ENCODE measurements around the gene SGCD.

Gene SGCD

DNA sequence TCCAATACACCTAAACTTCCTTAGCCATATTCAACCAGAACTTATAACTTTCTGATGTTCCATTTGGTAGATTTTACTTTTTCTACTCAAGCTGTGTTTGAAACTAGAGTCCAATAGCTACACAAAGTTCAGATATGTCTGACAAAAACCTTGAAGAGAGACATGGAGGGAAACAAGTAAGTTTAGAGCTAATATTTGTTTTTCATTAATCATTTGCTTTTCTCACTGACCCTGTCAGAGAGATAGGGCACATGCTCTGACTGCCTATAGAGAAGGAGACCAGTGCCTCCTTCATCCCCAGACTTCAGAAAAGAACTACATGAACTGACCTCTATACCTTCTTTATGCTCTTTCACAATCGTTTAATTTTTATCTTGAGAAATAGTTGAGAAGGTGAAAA, 366.1 kb downstream of the SGCD start:
- no peak overlapping the region for H3K4me3 ChIP-seq (ENCODE audit: low read depth, low read length)
- no peaks in the 10 kb centered on the region for H3K9me3 ChIP-seq
- no peak for DNase-seq
- H3K4me1 ChIP-seq: no peaks in the 10 kb centered on the region
- no peaks in the 10 kb centered on the region for H3K36me3 ChIP-seq
- H3K27me3 ChIP-seq: no peaks in the 10 kb centered on the region
- TF ChIP-seq, protein P1, sequence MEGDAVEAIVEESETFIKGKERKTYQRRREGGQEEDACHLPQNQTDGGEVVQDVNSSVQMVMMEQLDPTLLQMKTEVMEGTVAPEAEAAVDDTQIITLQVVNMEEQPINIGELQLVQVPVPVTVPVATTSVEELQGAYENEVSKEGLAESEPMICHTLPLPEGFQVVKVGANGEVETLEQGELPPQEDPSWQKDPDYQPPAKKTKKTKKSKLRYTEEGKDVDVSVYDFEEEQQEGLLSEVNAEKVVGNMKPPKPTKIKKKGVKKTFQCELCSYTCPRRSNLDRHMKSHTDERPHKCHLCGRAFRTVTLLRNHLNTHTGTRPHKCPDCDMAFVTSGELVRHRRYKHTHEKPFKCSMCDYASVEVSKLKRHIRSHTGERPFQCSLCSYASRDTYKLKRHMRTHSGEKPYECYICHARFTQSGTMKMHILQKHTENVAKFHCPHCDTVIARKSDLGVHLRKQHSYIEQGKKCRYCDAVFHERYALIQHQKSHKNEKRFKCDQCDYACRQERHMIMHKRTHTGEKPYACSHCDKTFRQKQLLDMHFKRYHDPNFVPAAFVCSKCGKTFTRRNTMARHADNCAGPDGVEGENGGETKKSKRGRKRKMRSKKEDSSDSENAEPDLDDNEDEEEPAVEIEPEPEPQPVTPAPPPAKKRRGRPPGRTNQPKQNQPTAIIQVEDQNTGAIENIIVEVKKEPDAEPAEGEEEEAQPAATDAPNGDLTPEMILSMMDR (IDR thresholded peaks at IDR 0.05; ENCODE audit: low read depth, low read length): no peak

DNA sequence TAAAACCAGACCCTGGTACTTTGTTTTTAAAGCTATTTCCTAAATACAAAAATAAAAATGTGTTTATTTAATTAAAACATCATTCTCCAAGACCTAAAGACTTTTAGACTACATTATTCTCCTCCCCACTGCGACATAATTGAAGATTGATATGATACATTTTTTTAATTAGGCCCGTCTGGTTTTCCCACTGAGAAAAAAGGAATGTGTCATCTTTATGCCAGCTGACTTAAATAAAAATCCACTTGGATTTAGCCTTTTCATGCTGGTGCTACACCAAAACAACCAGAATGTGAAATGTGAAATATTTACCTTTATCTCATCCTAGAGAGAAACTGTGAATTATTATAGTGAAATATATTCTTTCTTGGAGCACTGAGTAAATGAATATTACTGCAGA, 367.6 kb downstream of the SGCD start:
- TF ChIP-seq, protein P1 (IDR thresholded peaks at IDR 0.05; ENCODE audit: low read depth, low read length): no peak
- H3K4me1 ChIP-seq: no peaks in the 10 kb centered on the region
- no peaks in the 10 kb centered on the region for H3K36me3 ChIP-seq
- H3K27me3 ChIP-seq: no peaks in the 10 kb centered on the region
- no peaks in the 10 kb centered on the region for H3K9me3 ChIP-seq
- H3K4me3 ChIP-seq (ENCODE audit: low read depth, low read length): no peak overlapping the region
- DNase-seq: no peak

DNA sequence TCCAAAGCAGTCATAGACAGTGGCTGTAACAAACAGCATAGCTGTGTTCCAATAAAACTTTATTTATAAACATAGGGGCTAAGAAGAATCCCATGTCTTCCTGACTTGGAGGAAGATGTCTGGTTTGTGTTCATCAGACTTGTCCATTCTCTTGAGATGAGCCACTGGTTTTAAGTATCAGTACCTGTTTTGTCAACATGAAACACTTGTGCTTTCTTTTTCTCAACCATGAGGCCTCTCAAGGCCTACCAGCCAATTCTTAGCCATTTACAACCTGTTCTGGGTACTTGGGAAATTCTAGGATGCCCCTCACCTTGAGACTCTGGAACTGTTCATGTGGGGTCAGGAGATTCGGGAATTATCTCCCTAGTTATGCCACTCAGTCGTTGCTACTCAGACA, 368.8 kb downstream of the SGCD start:
- H3K36me3 ChIP-seq: no peaks in the 10 kb centered on the region
- no peaks in the 10 kb centered on the region for H3K4me1 ChIP-seq
- TF ChIP-seq, protein P1 (IDR thresholded peaks at IDR 0.05; ENCODE audit: low read depth, low read length): no peak
- DNase-seq: no peak
- no peaks in the 10 kb centered on the region for H3K27me3 ChIP-seq
- no peak overlapping the region for H3K4me3 ChIP-seq (ENCODE audit: low read depth, low read length)
- no peaks in the 10 kb centered on the region for H3K9me3 ChIP-seq

DNA sequence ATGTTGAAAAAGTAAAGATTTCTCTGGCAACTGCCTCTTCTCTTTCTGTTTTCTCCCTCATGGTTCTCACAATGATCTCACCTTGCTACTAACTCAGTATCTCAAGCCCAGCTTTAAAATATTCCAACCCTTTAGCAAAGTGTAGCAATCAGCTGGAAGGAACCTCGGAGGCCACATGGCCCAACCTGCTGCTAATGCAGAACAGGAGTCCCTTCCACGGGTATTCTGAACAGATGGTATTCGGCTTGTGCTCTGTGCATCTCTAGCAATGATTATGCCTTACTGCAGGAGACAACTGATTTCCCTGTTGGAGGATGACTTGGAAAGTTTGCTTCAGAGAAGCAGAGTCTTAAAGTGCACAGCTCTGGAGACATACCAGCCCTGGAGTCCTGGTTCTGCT, 371.4 kb downstream of the SGCD start:
- Histone ChIP-seq H3K4me1 (no peaks in the 10 kb centered on the region), H3K36me3 (no peaks in the 10 kb centered on the region), H3K27me3 (no peaks in the 10 kb centered on the region), H3K4me3 (ENCODE audit: low read depth, low read length) (no peak overlapping the region), H3K9me3 (no peaks in the 10 kb centered on the region)
- TF ChIP-seq, protein P1 (IDR thresholded peaks at IDR 0.05; ENCODE audit: low read depth, low read length): no peak
- DNase-seq: no peak

DNA sequence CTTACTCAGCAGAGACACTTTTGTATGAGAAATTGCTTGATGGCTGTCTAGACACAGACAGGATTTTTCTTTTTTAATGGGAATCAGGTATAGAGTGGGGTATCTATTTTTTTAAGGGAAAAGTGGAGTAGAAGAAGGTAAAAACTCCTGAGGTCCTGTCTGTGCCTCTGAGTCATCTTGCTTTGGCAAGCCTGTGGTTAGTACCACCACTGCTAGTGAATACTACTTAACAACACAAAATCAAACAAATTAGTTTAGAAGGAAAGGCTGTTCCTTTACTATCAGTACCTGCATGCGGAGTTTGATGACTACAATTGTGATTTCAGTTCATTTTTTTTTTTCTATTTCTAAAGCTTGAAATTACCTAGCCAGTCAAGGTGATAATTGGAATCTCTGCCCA, 372.2 kb downstream of the SGCD start:
- TF ChIP-seq, protein P1 (IDR thresholded peaks at IDR 0.05; ENCODE audit: low read depth, low read length): no peak
- Histone ChIP-seq H3K4me3 (ENCODE audit: low read depth, low read length) (no peak overlapping the region), H3K36me3 (no peaks in the 10 kb centered on the region), H3K4me1 (no peaks in the 10 kb centered on the region), H3K27me3 (no peaks in the 10 kb centered on the region), H3K9me3 (no peaks in the 10 kb centered on the region)
- DNase-seq: no peak

DNA sequence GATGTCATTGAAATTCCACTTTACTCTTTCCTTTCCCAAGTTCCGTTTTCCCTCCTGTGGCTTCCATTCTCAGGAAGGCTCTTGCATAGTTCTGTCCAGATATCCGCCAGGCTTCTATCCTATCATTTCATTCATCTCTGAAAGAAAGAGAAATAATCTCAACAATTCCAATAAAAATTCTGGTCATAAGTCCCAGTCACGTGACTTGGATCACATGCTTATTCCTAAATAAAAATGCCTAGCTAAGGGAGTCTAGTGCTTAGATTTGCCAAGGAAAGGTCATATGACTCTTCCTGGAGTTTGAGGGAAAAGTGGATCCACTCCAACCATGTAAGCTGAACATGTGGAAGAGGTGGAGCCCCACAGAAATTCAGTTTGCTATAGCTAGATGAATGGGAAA, 377.2 kb downstream of the SGCD start:
- H3K36me3 ChIP-seq: no peaks in the 10 kb centered on the region
- no peaks in the 10 kb centered on the region for H3K9me3 ChIP-seq
- H3K4me1 ChIP-seq: no peaks in the 10 kb centered on the region
- H3K4me3 ChIP-seq (ENCODE audit: low read depth, low read length): no peak overlapping the region
- no peak for DNase-seq
- no peaks in the 10 kb centered on the region for H3K27me3 ChIP-seq
- TF ChIP-seq, protein P1 (IDR thresholded peaks at IDR 0.05; ENCODE audit: low read depth, low read length): no peak

Measured in BE2C (cell line).